DND-41 (cell line): Measurements from ENCODE around the gene GPRIN2.

Source experiments
- CTCF ChIP-seq: IDR thresholded peaks from 2 replicates; pipeline ENCODE4 v1.5.1; 2012; ENCODE audit warnings: borderline replicate concordance, low read length, moderate library complexity, mild to moderate bottlenecking; ENCODE audit not compliant: poor library complexity, severe bottlenecking; ENCODE audit errors: extremely low read depth
- EZH2 ChIP-seq: IDR thresholded peaks from 3 replicates; pipeline ENCODE4 v1.6.1; 2012; ENCODE audit warnings: borderline replicate concordance, low read depth, mild to moderate bottlenecking, moderate library complexity, low read length, inconsistent platforms; ENCODE audit not compliant: severe bottlenecking

- TF ChIP-seq CTCF (no peak), EZH2 (no peak)
Measured at GRCh38 chr10:46514431-46514861, 42.0 kb downstream of the GPRIN2 start.
